Activated T-helper 1 cell treated with Interleukin-2 at 50 U/mL for 16 hours (primary cell): ENCODE data around the gene CHST14.

Experiments used
- DNase-seq: peaks from one replicate; pipeline ENCODE4 v3.0.0-alpha.2; 2020; ENCODE audit warnings: low read depth

CHST14 gene

GRCh38 chr15:40463886-40464545, 6.8 kb upstream of the CHST14 start:
- DNase-seq, result no peak

GRCh38 chr15:40464595-40465185, 6.1 kb upstream of the CHST14 start:
- DNase-seq, result no peak

- no peak for DNase-seq
Observed at GRCh38 chr15:40465939-40466338, 4.8 kb upstream of the CHST14 start.

- no peak for DNase-seq
Observed at GRCh38 chr15:40466426-40467260, 4.1 kb upstream of the CHST14 start.

DNA sequence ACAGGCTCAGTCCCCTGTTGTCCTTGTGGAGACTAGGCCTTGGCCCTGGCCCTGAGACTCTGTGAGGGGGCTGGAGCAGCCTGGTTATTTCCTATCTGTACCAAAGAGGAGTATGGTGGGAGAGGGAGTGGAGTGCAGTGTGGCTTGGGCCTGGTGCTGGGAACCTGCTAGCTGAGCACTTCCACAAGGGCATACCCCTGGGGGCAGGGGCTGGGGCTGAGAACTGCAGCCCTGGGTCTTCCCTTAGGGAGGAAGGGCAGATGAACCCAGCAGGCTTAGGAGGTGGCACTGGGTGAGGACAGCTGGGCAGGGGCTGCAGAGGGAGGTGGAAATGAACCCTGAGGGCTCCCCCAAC, 3.5 kb upstream of the CHST14 start:
- DNase-seq, result no peak

- no peak for DNase-seq
Observed at GRCh38 chr15:40468898-40469331, 1.9 kb upstream of the CHST14 start.

- DNase-seq, result no peak
Observed at GRCh38 chr15:40469776-40470390, 901 bp upstream of the CHST14 start.

- DNase-seq, result no peak
Observed at GRCh38 chr15:40471105-40471807, 472 bp downstream of the CHST14 start.

DNA sequence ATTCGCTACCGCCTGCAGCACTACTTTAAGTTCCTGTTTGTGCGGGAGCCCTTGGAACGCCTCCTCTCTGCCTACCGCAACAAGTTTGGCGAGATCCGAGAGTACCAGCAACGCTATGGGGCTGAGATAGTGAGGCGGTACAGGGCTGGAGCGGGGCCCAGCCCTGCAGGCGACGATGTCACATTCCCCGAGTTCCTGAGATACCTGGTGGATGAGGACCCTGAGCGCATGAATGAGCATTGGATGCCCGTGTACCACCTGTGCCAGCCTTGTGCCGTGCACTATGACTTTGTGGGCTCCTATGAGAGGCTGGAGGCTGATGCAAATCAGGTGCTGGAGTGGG, 995 bp downstream of the CHST14 start:
- DNase-seq, result no peak

GRCh38 chr15:40472171-40472727, 1.5 kb downstream of the CHST14 start:
- DNase-seq, result no peak

GRCh38 chr15:40474581-40474980, 3.8 kb downstream of the CHST14 start:
- DNase-seq, result no peak

GRCh38 chr15:40477642-40478327, 7.0 kb downstream of the CHST14 start:
- no peak for DNase-seq

DNA sequence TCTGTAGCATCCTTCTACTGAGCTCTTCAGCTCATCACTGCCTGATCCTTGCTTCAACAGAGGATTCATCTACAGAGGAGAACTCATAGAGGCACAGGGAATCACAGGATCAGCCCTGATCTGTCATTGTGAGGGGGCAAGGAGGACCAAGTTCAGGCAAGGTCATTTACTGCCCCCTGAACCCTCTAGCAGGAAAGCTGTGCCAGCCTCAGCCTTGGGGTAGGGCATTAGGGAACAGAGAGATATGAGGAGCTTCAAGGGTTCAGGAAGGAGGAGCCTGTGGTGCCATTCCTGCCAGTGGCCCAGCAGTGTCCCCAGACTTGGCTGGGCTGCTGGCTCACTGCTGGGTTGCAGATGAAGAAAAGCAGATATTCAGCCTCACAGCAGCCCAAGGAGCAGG, 8.2 kb downstream of the CHST14 start:
- no peak for DNase-seq

DNA sequence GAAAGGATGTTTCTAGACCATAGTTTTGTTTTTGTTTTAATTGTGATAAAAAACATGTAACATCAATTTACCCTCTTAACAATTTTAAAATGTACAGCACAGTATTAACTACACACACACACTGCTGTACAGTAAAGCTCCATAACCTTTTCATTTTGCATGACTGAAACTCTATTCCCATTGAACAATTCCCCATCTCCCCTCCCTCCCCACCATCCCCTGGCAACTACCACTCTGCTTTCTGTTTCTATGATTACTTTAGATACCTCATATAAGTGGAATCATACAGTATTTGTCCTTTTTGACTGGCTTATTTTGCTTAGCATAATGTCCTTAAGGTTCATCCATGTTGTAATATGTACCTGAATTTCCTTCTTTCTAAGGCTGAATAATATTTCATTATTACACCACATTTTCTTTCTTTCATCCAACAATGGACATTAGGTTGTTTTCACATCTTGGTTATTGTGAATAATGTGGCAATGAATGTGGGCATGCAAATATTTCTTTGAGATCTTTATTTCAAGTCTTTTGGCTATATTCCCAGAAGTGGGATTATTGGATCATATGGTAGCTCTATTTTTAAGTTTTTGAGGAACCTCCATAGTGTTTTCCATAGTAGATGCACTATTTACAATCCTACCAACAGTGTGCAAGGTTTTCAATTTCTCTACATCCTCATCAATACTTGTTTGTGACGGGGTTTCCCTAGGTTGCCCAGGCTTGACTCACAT, 10.7 kb downstream of the CHST14 start:
- DNase-seq, result no peak

DNA sequence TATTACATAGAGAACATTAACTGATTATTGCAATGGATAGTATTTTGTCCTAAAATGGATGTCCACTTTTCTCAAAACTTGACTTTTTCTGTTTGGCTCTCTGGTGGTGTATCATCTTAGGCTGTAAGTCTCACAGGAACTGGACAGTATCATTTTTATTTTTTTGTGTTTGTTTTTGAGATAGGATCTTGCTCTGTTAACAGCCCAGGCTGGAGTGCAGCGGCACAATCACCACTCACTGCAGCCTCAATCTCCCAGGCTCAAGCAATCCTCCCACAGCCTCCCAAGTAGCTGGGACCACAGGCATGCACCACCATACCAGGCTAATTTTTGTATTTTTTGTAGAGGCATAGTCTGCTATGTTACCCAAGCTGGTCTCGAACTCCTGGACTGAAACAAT, 13.1 kb downstream of the CHST14 start:
- DNase-seq, result no peak

- DNase-seq, result no peak
Observed at GRCh38 chr15:40486066-40486770, 15.4 kb downstream of the CHST14 start.

GRCh38 chr15:40487816-40488682, 17.3 kb downstream of the CHST14 start:
- no peak for DNase-seq

- no peak for DNase-seq
Observed at GRCh38 chr15:40489274-40490175, 18.7 kb downstream of the CHST14 start.
